Activated CD4-positive, alpha-beta T cell treated with anti-CD3 and anti-CD28 coated beads for 36 hours (primary cell): Measurements from ENCODE around the gene MAD2L1. TPM values are rescaled to one million over a fixed set of nuclear protein-coding genes. Genes with fewer than 3 reads are reported as not detected.

Source experiments
- ATAC-seq: fragments of 200-7000 bp; cut with Tn5 transposase; one replicate; pipeline ENCODE4 v1.10.0; 2021; ENCODE audit warnings: mild to moderate bottlenecking, moderate library complexity
- CTCF ChIA-PET: fragments of 350-600 bp; sonication (Branson Sonifier 250); formaldehyde crosslinking; loops from one replicate; lab custom pipeline; 2021; ENCODE audit warnings: antibody characterized with exemption; lab: Charles Lee
- POLR2A ChIA-PET: fragments of 350-600 bp; sonication (Branson Sonifier 250); formaldehyde crosslinking; loops from one replicate; lab custom pipeline; 2021; ENCODE audit warnings: antibody characterized with exemption, inconsistent platforms; lab: Charles Lee
- DNase-seq: peaks from one replicate; pipeline ENCODE4 v3.0.0-alpha.2; 2020
- H3K27ac Mint-ChIP-seq: one replicate; pipeline ENCODE4 v1.8.0; 2021; ENCODE audit warnings: mixed read lengths
- H3K27me3 Mint-ChIP-seq: one replicate; pipeline ENCODE4 v1.8.0; 2021; ENCODE audit warnings: mixed read lengths
- H3K36me3 Mint-ChIP-seq: one replicate; pipeline ENCODE4 v1.8.0; 2021; ENCODE audit warnings: low read depth, mixed read lengths
- H3K4me1 Mint-ChIP-seq: one replicate; pipeline ENCODE4 v1.8.0; 2021; ENCODE audit warnings: mixed read lengths
- H3K4me3 Mint-ChIP-seq: one replicate; pipeline ENCODE4 v1.8.0; 2021; ENCODE audit warnings: mild to moderate bottlenecking, moderate library complexity, mixed read lengths
- H3K9me3 Mint-ChIP-seq: one replicate; pipeline ENCODE4 v1.8.0; 2021; ENCODE audit warnings: low read depth, mixed read lengths
- intact Hi-C, 2 experiments: fragments of 100-400 bp; cut with DNase I in 1 of 2; cut with micrococcal nuclease in 1 of 2; formaldehyde crosslinking; loops; one replicate each; pipeline versions ENCODE4 v1.14.2 to v1.15.1; 2022 to 2024; cut with DNase I, micrococcal nuclease
- total RNA-seq, 2 experiments: library from RNA; stranded (reverse); gene quantifications; one replicate each; pipeline ENCODE4 v1.2.3, GENCODE V29; 2021

MAD2L1 gene
- total RNA-seq, 2 experiments from 2014 or later, result 55.8 to 104 TPM

GRCh38 chr4:120057416-120057815, 9.2 kb downstream of the MAD2L1 start:
- intact Hi-C loops, result no loop called here
- no peaks in the 10 kb centered on the region for H3K9me3 Mint-ChIP-seq
- H3K27me3 Mint-ChIP-seq, result no peaks in the 10 kb centered on the region
- no peak for ATAC-seq
- peaks cover 7% of the 10 kb centered on the region for H3K4me1 Mint-ChIP-seq
- no peak overlapping the region for H3K4me3 Mint-ChIP-seq
- CTCF ChIA-PET, result interaction anchor here (3.1 kb wide), 1 partner anchor 429 kb away, joined by 14 read pairs; the partner anchor contains the start of gene PDE5A
- DNase-seq, result no peak
- POLR2A ChIA-PET, result no interaction called here
- peaks cover 40% of the 10 kb centered on the region for H3K36me3 Mint-ChIP-seq
- no peak overlapping the region for H3K27ac Mint-ChIP-seq

- no peaks in the 10 kb centered on the region for H3K4me1 Mint-ChIP-seq
- peaks cover 34% of the 10 kb centered on the region for H3K36me3 Mint-ChIP-seq
- H3K27me3 Mint-ChIP-seq, result no peaks in the 10 kb centered on the region
- no peak overlapping the region for H3K4me3 Mint-ChIP-seq
- DNase-seq (no peak), ATAC-seq (no peak)
- intact Hi-C loops, result no loop called here
- H3K27ac Mint-ChIP-seq, result no peak overlapping the region
- POLR2A ChIA-PET, result no interaction called here
- no peaks in the 10 kb centered on the region for H3K9me3 Mint-ChIP-seq
- CTCF ChIA-PET, result interaction anchor here (1.4 to 3.1 kb wide), 2 partner anchors 10 to 428 kb away, joined by 3 to 14 read pairs; partner anchors contain the start of gene PDE5A
Measured at GRCh38 chr4:120056246-120056645, 10.4 kb downstream of the MAD2L1 start.

GRCh38 chr4:120055795-120056194, 10.9 kb downstream of the MAD2L1 start:
- ATAC-seq (no peak), DNase-seq (no peak)
- intact Hi-C loops, result no loop called here
- H3K27ac Mint-ChIP-seq, result no peak overlapping the region
- H3K36me3 Mint-ChIP-seq, result peaks cover 31% of the 10 kb centered on the region
- POLR2A ChIA-PET, result no interaction called here
- CTCF ChIA-PET, result interaction anchor here (0.7 to 3.1 kb wide), 3 partner anchors 9 to 827 kb away, joined by 3 to 14 read pairs (median 3); partner anchors contain the start of gene PDE5A
- no peaks in the 10 kb centered on the region for H3K9me3 Mint-ChIP-seq
- H3K4me1 Mint-ChIP-seq, result no peaks in the 10 kb centered on the region
- H3K27me3 Mint-ChIP-seq, result no peaks in the 10 kb centered on the region
- H3K4me3 Mint-ChIP-seq, result no peak overlapping the region

GRCh38 chr4:120055162-120055561, 11.5 kb downstream of the MAD2L1 start:
- Mint-ChIP-seq H3K27me3 (no peaks in the 10 kb centered on the region), H3K4me3 (no peak overlapping the region), H3K4me1 (no peaks in the 10 kb centered on the region), H3K27ac (no peak overlapping the region), H3K9me3 (no peaks in the 10 kb centered on the region), H3K36me3 (peaks cover 29% of the 10 kb centered on the region)
- intact Hi-C loops, result no loop called here
- ATAC-seq (no peak), DNase-seq (no peak)
- POLR2A ChIA-PET, result no interaction called here
- CTCF ChIA-PET, result interaction anchor here (0.7 kb wide), 1 partner anchor 827 kb away, joined by 3 read pairs; no protein-coding TSS in a partner anchor

- ChIA-PET POLR2A (no interaction called here), CTCF (interaction anchor here (0.5 to 1.1 kb wide), 2 partner anchors 273 to 495 kb away, joined by 3 to 5 read pairs; no protein-coding TSS in a partner anchor)
- no peak for DNase-seq
- H3K4me3 Mint-ChIP-seq, result no peak overlapping the region
- no peaks in the 10 kb centered on the region for H3K27me3 Mint-ChIP-seq
- peaks cover 2% of the 10 kb centered on the region for H3K4me1 Mint-ChIP-seq
- H3K27ac Mint-ChIP-seq, result no peak overlapping the region
- intact Hi-C loops, result loop anchor here (2.0 to 5.0 kb wide), 2 partner anchors 497 to 1073 kb away; no protein-coding TSS in a partner anchor
- ATAC-seq, result no peak
- no peaks in the 10 kb centered on the region for H3K9me3 Mint-ChIP-seq
- peaks cover 20% of the 10 kb centered on the region for H3K36me3 Mint-ChIP-seq
Measured at GRCh38 chr4:120053911-120054310, 12.7 kb downstream of the MAD2L1 start.

- POLR2A ChIA-PET, result no interaction called here
- no peaks in the 10 kb centered on the region for H3K27me3 Mint-ChIP-seq
- ATAC-seq (no peak), DNase-seq (no peak)
- intact Hi-C loops, result loop anchor here (2.0 to 5.0 kb wide), 2 partner anchors 496 to 1072 kb away; no protein-coding TSS in a partner anchor
- peaks cover 2% of the 10 kb centered on the region for H3K4me1 Mint-ChIP-seq
- CTCF ChIA-PET, result no interaction called here
- no peak overlapping the region for H3K4me3 Mint-ChIP-seq
- H3K27ac Mint-ChIP-seq, result no peak overlapping the region
- peaks cover 12% of the 10 kb centered on the region for H3K36me3 Mint-ChIP-seq
- H3K9me3 Mint-ChIP-seq, result no peaks in the 10 kb centered on the region
Measured at GRCh38 chr4:120052856-120053255, 13.8 kb downstream of the MAD2L1 start.

- intact Hi-C loops, result loop anchor here in 1 of 2 experiments (2.0 to 5.0 kb wide), 3 partner anchors 494 to 1070 kb away; no protein-coding TSS in a partner anchor
- ChIA-PET POLR2A (interaction anchor here (0.8 to 1.0 kb wide), 2 partner anchors 15 to 422 kb away, joined by 3 to 4 read pairs; no protein-coding TSS in a partner anchor), CTCF (interaction anchor here (0.6 to 1.3 kb wide), 5 partner anchors 9 to 1193 kb away, joined by 3 to 5 read pairs (median 4); partner anchors contain the start of genes MAD2L1 and PDE5A)
- no peak overlapping the region for H3K27ac Mint-ChIP-seq
- H3K9me3 Mint-ChIP-seq, result no peaks in the 10 kb centered on the region
- peaks cover 2% of the 10 kb centered on the region for H3K4me1 Mint-ChIP-seq
- DNase-seq (no peak), ATAC-seq (no peak)
- H3K4me3 Mint-ChIP-seq, result no peak overlapping the region
- H3K27me3 Mint-ChIP-seq, result no peaks in the 10 kb centered on the region
- H3K36me3 Mint-ChIP-seq, result peaks cover 10% of the 10 kb centered on the region
Measured at GRCh38 chr4:120051253-120051652, 15.4 kb downstream of the MAD2L1 start.

GRCh38 chr4:120049732-120050494, 16.7 kb downstream of the MAD2L1 start:
- peaks cover 7% of the 10 kb centered on the region for H3K36me3 Mint-ChIP-seq
- peaks cover 2% of the 10 kb centered on the region for H3K4me1 Mint-ChIP-seq
- H3K27ac Mint-ChIP-seq, result no peak overlapping the region
- POLR2A ChIA-PET, result interaction anchor here (0.6 kb wide), 1 partner anchor 16 kb away, joined by 3 read pairs; no protein-coding TSS in a partner anchor
- DNase-seq, result peak; percentile 79
- H3K27me3 Mint-ChIP-seq, result no peaks in the 10 kb centered on the region
- intact Hi-C loops, result loop anchor here (1.0 to 5.0 kb wide), 6 partner anchors 421 to 1069 kb away; no protein-coding TSS in a partner anchor
- no peak overlapping the region for H3K4me3 Mint-ChIP-seq
- ATAC-seq, result peak; percentile 94
- H3K9me3 Mint-ChIP-seq, result no peaks in the 10 kb centered on the region
- CTCF ChIA-PET, result interaction anchor here (1.0 to 1.1 kb wide), 2 partner anchors 287 to 750 kb away, joined by 3 read pairs; no protein-coding TSS in a partner anchor

GRCh38 chr4:120043828-120044227, 22.8 kb downstream of the MAD2L1 start:
- CTCF ChIA-PET, result no interaction called here
- DNase-seq (no peak), ATAC-seq (no peak)
- peaks cover 8% of the 10 kb centered on the region for H3K9me3 Mint-ChIP-seq
- H3K4me1 Mint-ChIP-seq, result no peaks in the 10 kb centered on the region
- intact Hi-C loops, result no loop called here
- no peaks in the 10 kb centered on the region for H3K27me3 Mint-ChIP-seq
- peaks cover 4% of the 10 kb centered on the region for H3K36me3 Mint-ChIP-seq
- no peak overlapping the region for H3K27ac Mint-ChIP-seq
- POLR2A ChIA-PET, result no interaction called here
- no peak overlapping the region for H3K4me3 Mint-ChIP-seq

- intact Hi-C loops, result no loop called here
- POLR2A ChIA-PET, result no interaction called here
Measured at GRCh38 chr4:120037411-120037810, 29.2 kb downstream of the MAD2L1 start.

GRCh38 chr4:120034913-120035312, 31.7 kb downstream of the MAD2L1 start:
- H3K4me1 Mint-ChIP-seq, result no peaks in the 10 kb centered on the region
- ChIA-PET CTCF (no interaction called here), POLR2A (no interaction called here)
- ATAC-seq (no peak), DNase-seq (no peak)
- H3K27me3 Mint-ChIP-seq, result peaks cover 23% of the 10 kb centered on the region
- intact Hi-C loops, result no loop called here
- H3K27ac Mint-ChIP-seq, result no peak overlapping the region
- no peaks in the 10 kb centered on the region for H3K36me3 Mint-ChIP-seq
- H3K9me3 Mint-ChIP-seq, result no peaks in the 10 kb centered on the region
- H3K4me3 Mint-ChIP-seq, result no peak overlapping the region

More at GRCh38 chr4:120037411-120037810, 29.2 kb downstream of the MAD2L1 start:
- DNase-seq, result no peak
- no peak for ATAC-seq
- Mint-ChIP-seq H3K4me3 (no peak overlapping the region), H3K36me3 (no peaks in the 10 kb centered on the region), H3K27ac (no peak overlapping the region), H3K27me3 (peaks cover 17% of the 10 kb centered on the region), H3K4me1 (no peaks in the 10 kb centered on the region), H3K9me3 (no peaks in the 10 kb centered on the region)
- CTCF ChIA-PET, result interaction anchor here (1.5 kb wide), 1 partner anchor 10 kb away, joined by 3 read pairs; no protein-coding TSS in a partner anchor
